D721Med (cell line): ENCODE measurements around the gene DAB2IP.

Source experiments
- DNase-seq: peaks from one replicate; pipeline ENCODE4 v3.0.0; 2011; ENCODE audit warnings: low spot score; ENCODE audit not compliant: insufficient read length
- FAIRE-seq: peaks from 2 replicates; lab custom pipeline; 2011; peaks lifted over from hg19 to GRCh38; lab: Jason Lieb, UNC
- CTCF ChIP-seq: IDR thresholded peaks from 2 replicates; pipeline ENCODE4 v1.5.1; 2012; ENCODE audit warnings: mild to moderate bottlenecking, control low read depth; ENCODE audit not compliant: insufficient read depth; ENCODE audit errors: missing control alignments

The DAB2IP gene

GRCh38 chr9:121825031-121825691 lies 173.7 kb downstream of the DAB2IP start:
- DNase-seq (no peak), FAIRE-seq (no peak)
- TF ChIP-seq CTCF = no peak

- TF ChIP-seq CTCF = no peak
- FAIRE-seq = no peak
- no peak for DNase-seq
Observed at GRCh38 chr9:121826711-121827110, 175.3 kb downstream of the DAB2IP start.

GRCh38 chr9:121827251-121827967 lies 176.0 kb downstream of the DAB2IP start:
- DNase-seq (no peak), FAIRE-seq (no peak)
- no peak for TF ChIP-seq CTCF

GRCh38 chr9:121830441-121831140 lies 179.2 kb downstream of the DAB2IP start:
- FAIRE-seq (no peak), DNase-seq (no peak)
- no peak for TF ChIP-seq CTCF

GRCh38 chr9:121831869-121832268 lies 180.4 kb downstream of the DAB2IP start:
- FAIRE-seq (no peak), DNase-seq (no peak)
- no peak for TF ChIP-seq CTCF

- DNase-seq (no peak), FAIRE-seq (no peak)
- TF ChIP-seq CTCF = no peak
Observed at GRCh38 chr9:121833061-121833460, 181.6 kb downstream of the DAB2IP start.
